ENCODE results near the gene C16orf87.
A peak's percentile ranks its signal among the peaks of the same experiment; 100 is the strongest.
"Not testable (repeated sequence)": the region's sequence is repeated elsewhere in the genome, so short reads cannot be mapped to it uniquely, and the experiment has no call there.

The C16orf87 gene, protein sequence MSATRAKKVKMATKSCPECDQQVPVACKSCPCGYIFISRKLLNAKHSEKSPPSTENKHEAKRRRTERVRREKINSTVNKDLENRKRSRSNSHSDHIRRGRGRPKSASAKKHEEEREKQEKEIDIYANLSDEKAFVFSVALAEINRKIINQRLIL

DNA sequence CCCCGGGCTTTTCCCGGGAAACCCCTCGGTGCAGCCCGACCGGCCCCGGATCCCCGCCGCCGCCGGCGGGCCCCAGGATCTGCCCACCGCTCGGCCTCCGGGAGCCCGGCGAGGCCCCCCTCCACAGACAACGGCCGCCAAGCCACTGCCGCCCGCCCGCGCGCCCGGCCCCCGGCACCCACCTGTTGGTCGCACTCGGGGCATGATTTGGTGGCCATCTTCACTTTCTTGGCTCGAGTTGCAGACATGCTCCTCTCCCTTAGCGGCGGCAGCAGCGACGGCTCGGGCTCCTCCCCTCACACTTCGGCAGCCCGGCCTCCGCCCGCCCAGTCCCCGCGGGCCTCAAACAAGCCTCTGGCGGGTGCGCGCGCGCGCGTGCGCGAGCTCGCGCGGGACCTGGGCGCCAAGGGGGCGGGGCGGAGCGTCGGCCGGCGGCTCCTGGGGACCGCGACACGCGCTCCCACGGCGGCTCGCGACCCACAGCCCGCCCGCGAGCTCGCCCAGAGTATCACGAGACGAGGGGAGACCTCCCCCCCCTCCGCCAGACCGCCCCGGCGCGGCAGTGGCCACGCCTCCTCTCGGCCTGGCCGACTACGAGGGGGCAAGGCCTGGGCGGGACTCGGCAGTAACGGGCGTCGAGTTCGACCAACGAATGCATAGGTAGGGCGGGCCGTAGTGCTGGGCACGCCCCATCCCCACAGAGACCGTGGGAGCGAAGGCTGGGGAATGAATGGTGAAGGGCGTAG lies at the start of gene C16orf87:
Gene C16orf87 (minus strand): TSS at position 279 of the 746 bp plus-strand sequence. CDS start 31 bp downstream, at position 248.
- Histone ChIP-seq H3K9ac (ENCODE audit: low read length in 2 of 2) (peak within 1 kb of the TSS; percentile 73 to 74), H3K27ac (ENCODE audit: low read length) (peak within 1 kb of the TSS; percentile 53)

DNA sequence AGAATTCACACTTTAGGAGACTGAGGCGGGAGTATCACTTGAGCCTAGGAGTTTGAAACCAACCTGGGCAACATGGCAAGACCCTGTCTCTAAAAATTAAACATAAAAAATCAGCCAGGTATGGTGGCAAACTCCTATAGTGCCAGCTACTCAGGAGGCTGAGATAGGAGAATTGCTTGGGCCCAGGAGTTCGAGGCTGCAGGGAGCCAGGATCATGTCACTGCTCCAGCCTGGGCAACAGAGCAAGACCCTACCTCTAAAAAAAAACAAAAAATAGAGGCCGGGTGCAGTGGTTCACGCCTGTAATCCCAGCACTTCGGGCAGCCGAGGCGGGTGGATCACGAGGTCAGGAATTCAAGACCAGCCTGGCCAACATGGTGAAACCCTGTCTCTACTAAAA lies 44.3 kb upstream of the C16orf87 start:
- Histone ChIP-seq H3K27me3 (ENCODE audit: control insufficient read depth in 1 of 2, insufficient read depth in 2 of 2, low read length in 2 of 2) (peaks cover 0 to 2% of the 10 kb centered on the region in 2 donors), H3K27ac (ENCODE audit: low read length) (no peak overlapping the region), H3K36me3 (ENCODE audit: control insufficient read depth in 2 of 2, insufficient read depth in 2 of 2, low read length in 2 of 2) (no peaks in the 10 kb centered on the region), H3K9me3 (ENCODE audit: control insufficient read depth in 2 of 2, low read length in 2 of 2) (no peaks in the 10 kb centered on the region), H3K4me3 (ENCODE audit: low read length in 2 of 2) (no peak overlapping the region), H3K4me1 (ENCODE audit: control insufficient read depth, insufficient read depth, low read length) (no peaks in the 10 kb centered on the region), H3K9ac (ENCODE audit: low read length in 2 of 2) (no peak overlapping the region)

More for the DNA sequence above, at the start of gene C16orf87:
- peak within 1 kb of the TSS; percentile 77 to 87 for H3K4me3 ChIP-seq (ENCODE audit: low read length in 2 of 2)
- H3K27me3 ChIP-seq (ENCODE audit: control insufficient read depth in 1 of 2, insufficient read depth in 2 of 2, low read length in 2 of 2), result no peaks in the 10 kb centered on the region
- H3K36me3 ChIP-seq (ENCODE audit: control insufficient read depth in 2 of 2, insufficient read depth in 2 of 2, low read length in 2 of 2), result no peaks in the 10 kb centered on the region
- no peaks in the 10 kb centered on the region for H3K9me3 ChIP-seq (ENCODE audit: control insufficient read depth in 2 of 2, low read length in 2 of 2)
- no peaks in the 10 kb centered on the region for H3K4me1 ChIP-seq (ENCODE audit: control insufficient read depth, insufficient read depth, low read length)

DNA sequence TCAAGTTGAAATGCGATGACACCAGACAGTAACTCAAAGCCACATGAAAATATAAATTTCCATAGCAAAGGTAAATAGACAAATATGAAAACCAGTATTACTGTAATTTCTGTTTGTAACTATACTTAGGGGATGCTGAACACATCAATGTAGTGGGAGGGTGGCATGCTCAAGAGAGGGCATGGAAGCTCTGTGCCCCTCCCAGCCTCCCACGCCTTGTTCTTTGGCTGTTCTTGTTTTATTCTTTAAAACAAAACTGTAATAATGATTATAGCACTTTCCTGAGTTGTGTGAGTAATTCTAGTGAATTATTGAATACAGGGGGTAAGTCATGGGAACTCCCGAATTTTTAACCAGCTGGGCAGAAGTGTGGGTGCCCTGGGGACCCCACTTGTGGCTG lies 42.2 kb upstream of the C16orf87 start:
- H3K36me3 ChIP-seq (ENCODE audit: control insufficient read depth in 2 of 2, insufficient read depth in 2 of 2, low read length in 2 of 2), result no peaks in the 10 kb centered on the region
- H3K4me1 ChIP-seq (ENCODE audit: control insufficient read depth, insufficient read depth, low read length), result no peaks in the 10 kb centered on the region
- no peak overlapping the region for H3K9ac ChIP-seq (ENCODE audit: low read length in 2 of 2)
- no peaks in the 10 kb centered on the region for H3K27me3 ChIP-seq (ENCODE audit: control insufficient read depth in 1 of 2, insufficient read depth in 2 of 2, low read length in 2 of 2)
- H3K4me3 ChIP-seq (ENCODE audit: low read length in 2 of 2), result no peak overlapping the region
- no peak overlapping the region for H3K27ac ChIP-seq (ENCODE audit: low read length)
- no peaks in the 10 kb centered on the region for H3K9me3 ChIP-seq (ENCODE audit: control insufficient read depth in 2 of 2, low read length in 2 of 2)

GRCh38 chr16:46871597-46871996 lies 40.6 kb upstream of the C16orf87 start:
- H3K36me3 ChIP-seq (ENCODE audit: control insufficient read depth in 2 of 2, insufficient read depth in 2 of 2, low read length in 2 of 2), result no peaks in the 10 kb centered on the region
- H3K27ac ChIP-seq (ENCODE audit: low read length), result no peak overlapping the region
- no peak overlapping the region for H3K4me3 ChIP-seq (ENCODE audit: low read length in 2 of 2)
- H3K4me1 ChIP-seq (ENCODE audit: control insufficient read depth, insufficient read depth, low read length), result no peaks in the 10 kb centered on the region
- H3K9ac ChIP-seq (ENCODE audit: low read length in 2 of 2), result no peak overlapping the region
- H3K9me3 ChIP-seq (ENCODE audit: control insufficient read depth in 2 of 2, low read length in 2 of 2), result no peaks in the 10 kb centered on the region
- no peaks in the 10 kb centered on the region for H3K27me3 ChIP-seq (ENCODE audit: control insufficient read depth in 1 of 2, insufficient read depth in 2 of 2, low read length in 2 of 2)

DNA sequence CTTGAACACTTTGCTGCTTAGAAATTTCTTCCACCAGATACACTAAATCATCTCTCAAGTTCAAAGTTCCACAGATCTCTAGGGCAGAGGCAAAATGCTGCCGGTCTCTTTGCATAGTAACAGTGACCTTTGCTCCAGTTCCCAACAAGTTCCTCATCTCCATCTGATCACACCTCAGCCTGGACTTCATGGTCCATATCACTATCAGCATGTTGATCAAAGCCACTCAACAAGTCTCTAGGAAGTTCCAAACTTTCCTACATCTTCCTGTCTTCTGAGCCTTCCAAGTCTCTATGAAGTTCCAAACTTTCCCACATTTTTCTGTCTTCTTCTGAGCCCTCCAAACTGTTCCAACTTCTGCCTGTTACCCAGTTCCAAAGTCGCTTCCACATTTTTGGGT lies 37.9 kb upstream of the C16orf87 start:
- H3K9ac ChIP-seq (ENCODE audit: low read length in 2 of 2); H3K27ac ChIP-seq (ENCODE audit: low read length); H3K4me3 ChIP-seq (ENCODE audit: low read length in 2 of 2): not testable (repeated sequence)

DNA sequence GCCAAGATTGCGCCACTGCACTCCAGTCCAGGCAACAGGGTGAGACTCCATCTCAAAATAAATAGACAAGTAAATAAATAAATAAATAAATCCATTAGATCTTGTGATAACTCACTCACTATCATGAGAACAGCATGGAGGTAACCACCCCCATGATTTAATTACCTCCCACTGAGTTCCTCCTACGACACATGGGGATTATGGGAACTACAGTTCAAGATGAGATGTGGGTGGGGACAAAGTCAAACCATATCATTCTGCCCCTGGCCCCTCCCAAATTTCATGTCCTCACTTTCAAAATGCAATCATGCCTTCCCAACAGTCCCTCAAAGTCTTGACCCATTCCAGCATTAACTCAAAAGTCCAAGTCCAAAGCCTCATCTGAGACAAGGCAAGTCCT lies 36.5 kb upstream of the C16orf87 start:
- H3K27me3 ChIP-seq (ENCODE audit: control insufficient read depth in 1 of 2, insufficient read depth in 2 of 2, low read length in 2 of 2); H3K4me3 ChIP-seq (ENCODE audit: low read length in 2 of 2); H3K27ac ChIP-seq (ENCODE audit: low read length); H3K9ac ChIP-seq (ENCODE audit: low read length in 2 of 2); H3K4me1 ChIP-seq (ENCODE audit: control insufficient read depth, insufficient read depth, low read length); H3K9me3 ChIP-seq (ENCODE audit: control insufficient read depth in 2 of 2, low read length in 2 of 2); H3K36me3 ChIP-seq (ENCODE audit: control insufficient read depth in 2 of 2, insufficient read depth in 2 of 2, low read length in 2 of 2): not testable (repeated sequence)

More for the DNA sequence above, 37.9 kb upstream of the C16orf87 start:
- H3K27me3 ChIP-seq (ENCODE audit: control insufficient read depth in 1 of 2, insufficient read depth in 2 of 2, low read length in 2 of 2); H3K36me3 ChIP-seq (ENCODE audit: control insufficient read depth in 2 of 2, insufficient read depth in 2 of 2, low read length in 2 of 2); H3K9me3 ChIP-seq (ENCODE audit: control insufficient read depth in 2 of 2, low read length in 2 of 2); H3K4me1 ChIP-seq (ENCODE audit: control insufficient read depth, insufficient read depth, low read length): not testable (repeated sequence)

- H3K27me3 ChIP-seq (ENCODE audit: control insufficient read depth in 1 of 2, insufficient read depth in 2 of 2, low read length in 2 of 2), result no peaks in the 10 kb centered on the region
These were observed 35.3 kb upstream of the C16orf87 start for GRCh38 chr16:46866286-46866685.

DNA sequence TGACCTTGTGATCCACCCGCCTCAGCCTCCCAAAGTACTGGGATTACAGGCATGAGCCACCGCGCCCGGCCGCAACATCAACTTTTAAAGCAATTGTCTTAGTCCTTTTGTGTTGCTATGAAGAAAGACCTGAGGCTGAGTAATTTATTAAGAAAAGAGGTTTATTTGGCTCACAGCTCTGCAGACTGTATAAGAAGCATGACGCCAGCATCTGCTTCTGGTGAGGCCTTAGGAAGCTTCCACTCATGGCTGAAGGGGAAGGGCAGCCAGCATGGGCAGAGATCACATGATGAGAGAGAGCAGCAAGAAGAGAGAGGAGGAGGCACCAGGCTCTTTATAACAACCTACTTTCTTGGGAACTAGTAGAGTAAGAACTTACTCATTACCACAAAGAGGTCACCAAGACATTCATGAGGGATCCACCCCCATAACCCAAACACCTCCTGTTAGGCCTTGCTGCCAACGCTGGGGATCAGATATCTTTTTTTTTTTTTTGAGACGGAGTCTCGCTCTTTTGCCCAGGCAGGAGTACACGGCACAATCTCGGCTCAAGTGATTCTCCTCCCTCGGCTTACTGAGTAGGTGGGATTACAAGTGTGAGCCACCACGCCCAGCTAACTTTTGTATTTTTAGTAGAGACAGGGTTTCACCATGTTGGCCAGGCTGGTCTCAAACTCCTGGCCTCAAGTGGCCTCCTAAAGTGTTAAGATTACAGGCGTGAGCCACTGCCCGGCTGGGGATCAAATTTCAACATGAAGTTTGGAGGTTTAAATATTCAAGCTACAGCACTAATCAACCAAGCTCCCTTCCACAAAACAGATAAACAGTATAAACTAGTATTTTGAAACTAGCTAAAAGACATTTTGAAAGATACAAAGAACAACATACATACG lies 31.8 kb upstream of the C16orf87 start:
- no peak overlapping the region for H3K4me3 ChIP-seq (ENCODE audit: low read length in 2 of 2)
- H3K27me3 ChIP-seq (ENCODE audit: control insufficient read depth in 1 of 2, insufficient read depth in 2 of 2, low read length in 2 of 2), result no peaks in the 10 kb centered on the region
- no peaks in the 10 kb centered on the region for H3K36me3 ChIP-seq (ENCODE audit: control insufficient read depth in 2 of 2, insufficient read depth in 2 of 2, low read length in 2 of 2)
- no peak overlapping the region for H3K9ac ChIP-seq (ENCODE audit: low read length in 2 of 2)
- peaks cover 7% of the 10 kb centered on the region for H3K4me1 ChIP-seq (ENCODE audit: control insufficient read depth, insufficient read depth, low read length)
- H3K27ac ChIP-seq (ENCODE audit: low read length), result no peak overlapping the region
- H3K9me3 ChIP-seq (ENCODE audit: control insufficient read depth in 2 of 2, low read length in 2 of 2), result no peaks in the 10 kb centered on the region

More at GRCh38 chr16:46866286-46866685, 35.3 kb upstream of the C16orf87 start:
- H3K9ac ChIP-seq (ENCODE audit: low read length in 2 of 2), result no peak overlapping the region
- H3K27ac ChIP-seq (ENCODE audit: low read length), result no peak overlapping the region
- H3K9me3 ChIP-seq (ENCODE audit: control insufficient read depth in 2 of 2, low read length in 2 of 2), result no peaks in the 10 kb centered on the region
- no peak overlapping the region for H3K4me3 ChIP-seq (ENCODE audit: low read length in 2 of 2)
- H3K4me1 ChIP-seq (ENCODE audit: control insufficient read depth, insufficient read depth, low read length), result no peaks in the 10 kb centered on the region
- no peaks in the 10 kb centered on the region for H3K36me3 ChIP-seq (ENCODE audit: control insufficient read depth in 2 of 2, insufficient read depth in 2 of 2, low read length in 2 of 2)

DNA sequence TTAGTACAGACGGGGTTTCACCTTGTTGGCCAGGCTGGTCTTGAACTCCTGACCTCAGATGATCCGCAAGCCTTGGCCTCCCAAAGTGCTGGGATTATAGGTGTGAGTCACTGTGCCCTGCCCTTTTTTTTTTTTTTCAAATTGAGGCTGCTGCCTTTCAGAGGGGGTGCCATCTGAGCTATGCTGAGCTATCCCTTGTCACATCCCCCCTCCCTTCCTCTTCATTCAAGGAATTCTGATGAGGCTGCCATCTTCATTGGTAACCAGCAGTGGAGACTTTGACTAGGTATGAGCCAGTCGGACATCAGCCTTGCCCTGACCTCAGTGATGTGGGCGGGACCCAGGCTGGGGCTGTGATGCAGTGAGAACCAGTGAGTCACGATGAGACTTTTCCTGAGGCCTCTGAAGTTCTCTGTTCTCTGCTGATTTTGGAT lies 28.8 kb upstream of the C16orf87 start:
- H3K4me1 ChIP-seq (ENCODE audit: control insufficient read depth, insufficient read depth, low read length), result peaks cover 9% of the 10 kb centered on the region
- no peak overlapping the region for H3K9ac ChIP-seq (ENCODE audit: low read length in 2 of 2)
- no peaks in the 10 kb centered on the region for H3K27me3 ChIP-seq (ENCODE audit: control insufficient read depth in 1 of 2, insufficient read depth in 2 of 2, low read length in 2 of 2)
- H3K27ac ChIP-seq (ENCODE audit: low read length), result no peak overlapping the region
- H3K36me3 ChIP-seq (ENCODE audit: control insufficient read depth in 2 of 2, insufficient read depth in 2 of 2, low read length in 2 of 2), result no peaks in the 10 kb centered on the region
- no peak overlapping the region for H3K4me3 ChIP-seq (ENCODE audit: low read length in 2 of 2)
- no peaks in the 10 kb centered on the region for H3K9me3 ChIP-seq (ENCODE audit: control insufficient read depth in 2 of 2, low read length in 2 of 2)

- H3K27ac ChIP-seq (ENCODE audit: low read length), result peak overlapping the region; percentile 12
- no peak overlapping the region for H3K9ac ChIP-seq (ENCODE audit: low read length in 2 of 2)
- H3K27me3 ChIP-seq (ENCODE audit: control insufficient read depth in 1 of 2, insufficient read depth in 2 of 2, low read length in 2 of 2), result no peaks in the 10 kb centered on the region
- H3K4me3 ChIP-seq (ENCODE audit: low read length in 2 of 2), result no peak overlapping the region
- peaks cover 9% of the 10 kb centered on the region for H3K4me1 ChIP-seq (ENCODE audit: control insufficient read depth, insufficient read depth, low read length)
- H3K9me3 ChIP-seq (ENCODE audit: control insufficient read depth in 2 of 2, low read length in 2 of 2), result no peaks in the 10 kb centered on the region
- H3K36me3 ChIP-seq (ENCODE audit: control insufficient read depth in 2 of 2, insufficient read depth in 2 of 2, low read length in 2 of 2), result no peaks in the 10 kb centered on the region
These were observed 27.2 kb upstream of the C16orf87 start for GRCh38 chr16:46858151-46858550.
